ENCODE data around the gene CIAO2B.

CIAO2B gene

GRCh38 chr16:66930189-66930588 is 4.0 kb downstream of the CIAO2B start:
- H3K27ac ChIP-seq (replicated peaks): no peak overlapping the region
- no peak for TF ChIP-seq POLR2AphosphoS5 (IDR thresholded peaks at IDR 0.05; ENCODE audit: low read depth)
- no peak for TF ChIP-seq GABPA (IDR thresholded peaks at IDR 0.05; ENCODE audit: low read depth)
- TF ChIP-seq REST (IDR thresholded peaks at IDR 0.05; ENCODE audit: insufficient replicate concordance, low read depth): no peak
- peaks cover 12% of the 10 kb centered on the region for H3K27me3 ChIP-seq (ENCODE audit: insufficient read depth, poor library complexity, severe bottlenecking)
- peak in 1 of 2 experiments; percentile 30 for DNase-seq (ENCODE audit: low read depth in 1 of 2, low spot score in 1 of 2)
- H3K4me3 ChIP-seq (replicated peaks; ENCODE audit: insufficient read depth, low read length): no peak overlapping the region

- DNase-seq (ENCODE audit: low read depth in 1 of 2, low spot score in 1 of 2): peak in 1 of 2 experiments; percentile 45
- Histone ChIP-seq H3K27ac (replicated peaks) (no peak overlapping the region), H3K4me3 (replicated peaks; ENCODE audit: insufficient read depth, low read length) (no peak overlapping the region), H3K27me3 (ENCODE audit: insufficient read depth, poor library complexity, severe bottlenecking) (peaks cover 23% of the 10 kb centered on the region)
- TF ChIP-seq SPI1 (IDR thresholded peaks at IDR 0.05; ENCODE audit: borderline replicate concordance, low read depth) (no peak), POLR2AphosphoS5 (IDR thresholded peaks at IDR 0.05; ENCODE audit: low read depth) (no peak), REST (IDR thresholded peaks at IDR 0.05; ENCODE audit: insufficient replicate concordance, low read depth) (no peak), CTCF (IDR thresholded peaks at IDR 0.05; ENCODE audit: insufficient read depth, low read length) (no peak), GABPA (IDR thresholded peaks at IDR 0.05; ENCODE audit: low read depth) (no peak)
These were observed 5.4 kb downstream of the CIAO2B start for GRCh38 chr16:66928702-66929388.

- DNase-seq (ENCODE audit: low read depth in 1 of 2, low spot score in 1 of 2): no peak
- no peak overlapping the region for H3K27ac ChIP-seq (replicated peaks)
- H3K27me3 ChIP-seq (ENCODE audit: insufficient read depth, poor library complexity, severe bottlenecking): peaks cover 31% of the 10 kb centered on the region
- no peak overlapping the region for H3K4me3 ChIP-seq (replicated peaks; ENCODE audit: insufficient read depth, low read length)
- TF ChIP-seq POLR2AphosphoS5 (IDR thresholded peaks at IDR 0.05; ENCODE audit: low read depth): no peak
- TF ChIP-seq REST (IDR thresholded peaks at IDR 0.05; ENCODE audit: insufficient replicate concordance, low read depth): no peak
- no peak for TF ChIP-seq CTCF (IDR thresholded peaks at IDR 0.05; ENCODE audit: insufficient read depth, low read length)
- no peak for TF ChIP-seq GABPA (IDR thresholded peaks at IDR 0.05; ENCODE audit: low read depth)
- TF ChIP-seq SPI1 (IDR thresholded peaks at IDR 0.05; ENCODE audit: borderline replicate concordance, low read depth): no peak
These were observed 6.1 kb downstream of the CIAO2B start for GRCh38 chr16:66927918-66928649.
